Natural killer cell (primary cell): Measurements from ENCODE around the gene BSCL2. TPM values are rescaled to one million over a fixed set of nuclear protein-coding genes. Genes with fewer than 3 reads are reported as not detected.

Experiments used
- ATAC-seq, 3 donors: fragments of 150-1000 bp in 2 of 3; fragments of 200-7000 bp in 1 of 3; cut with Tn5 transposase; 1 replicate in 1 of 3; 2 replicates in 2 of 3; pipeline ENCODE4 v1.10.0; 2021; ENCODE audit warnings: mild to moderate bottlenecking in 2 of 3, moderate library complexity in 2 of 3
- DNase-seq, 2 donors: peaks; one replicate each; pipeline versions ENCODE4 v3.0.0 to v3.0.0-alpha.2; 2013 to 2021; ENCODE audit warnings: mixed read lengths in 1 of 2
- H3K27ac ChIP-seq: one replicate; pipeline ENCODE4 v1.5.1; 2013; ENCODE audit warnings: mild to moderate bottlenecking, low read length
- H3K27me3 ChIP-seq: one replicate; pipeline ENCODE4 v1.6.1; 2013; ENCODE audit warnings: low read length; ENCODE audit not compliant: control insufficient read depth, insufficient read depth
- H3K36me3 ChIP-seq: one replicate; pipeline ENCODE4 v1.6.1; 2013; ENCODE audit warnings: low read length; ENCODE audit not compliant: control insufficient read depth, insufficient read depth
- H3K4me1 ChIP-seq: one replicate; pipeline ENCODE4 v1.6.1; 2013; ENCODE audit warnings: low read length; ENCODE audit not compliant: control insufficient read depth, insufficient read depth
- H3K4me3 ChIP-seq: one replicate; pipeline ENCODE4 v1.5.1; 2013; ENCODE audit warnings: low read length
- H3K9me3 ChIP-seq: one replicate; pipeline ENCODE4 v1.6.1; 2013; ENCODE audit warnings: low read length; ENCODE audit not compliant: control insufficient read depth, insufficient read depth
- H3K27ac Mint-ChIP-seq, 2 donors: one replicate each; pipeline ENCODE4 v1.8.0; 2022; ENCODE audit warnings: mild to moderate bottlenecking in 2 of 2, mixed read lengths in 2 of 2, moderate library complexity in 1 of 2
- H3K27me3 Mint-ChIP-seq, 2 donors: one replicate each; pipeline ENCODE4 v1.8.0; 2022; ENCODE audit warnings: low read depth in 2 of 2, mixed read lengths in 2 of 2
- H3K36me3 Mint-ChIP-seq: one replicate; pipeline ENCODE4 v1.8.0; 2022; ENCODE audit warnings: mixed read lengths
- H3K4me1 Mint-ChIP-seq, 2 donors: one replicate each; pipeline ENCODE4 v1.8.0; 2022; ENCODE audit warnings: mixed read lengths in 2 of 2
- H3K4me3 Mint-ChIP-seq: one replicate; pipeline ENCODE4 v1.8.0; 2022; ENCODE audit warnings: mild to moderate bottlenecking, moderate library complexity, mixed read lengths
- H3K9me3 Mint-ChIP-seq, 2 donors: one replicate each; pipeline ENCODE4 v1.8.0; 2022; ENCODE audit warnings: mixed read lengths in 2 of 2
- CTCF ChIP-seq: fragments of 200-600 bp; IDR thresholded peaks from one replicate; pipeline ENCODE4 v1.8.0; 2022; ENCODE audit warnings: antibody characterized with exemption
- WGBS: methylation state at CpG from one replicate; pipeline ENCODE4 v1.1.7; 2013; ENCODE audit warnings: missing lambda C conversion rate; ENCODE audit not compliant: insufficient coverage; 5-methylcytosine and 5-hydroxymethylcytosine counted together
- intact Hi-C: fragments of 100-400 bp; cut with micrococcal nuclease; formaldehyde crosslinking; loops from one replicate; pipeline ENCODE4 v1.14.2; 2022
- total RNA-seq, 4 donors: library from RNA; stranded (reverse); fragments of 120-200 nt in 1 of 4; gene quantifications; one replicate each; pipeline versions ENCODE4 v1.2.3 to v1.2.4, GENCODE V29; 2013 to 2022

The BSCL2 gene
- total RNA-seq, 3 donors from 2014 or later (not counting 1 experiment from before 2014, with no cell fraction given) = 19.7 to 22.0 (median 21.2) TPM

GRCh38 chr11:62726156-62726914, 19.1 kb upstream of the BSCL2 start:
- Histone ChIP-seq H3K36me3 (peaks cover 39% of the 10 kb centered on the region), H3K4me3 (peak overlapping the region; percentile 91), H3K4me1 (peaks cover 43% of the 10 kb centered on the region), H3K27me3 (no peaks in the 10 kb centered on the region), H3K27ac (peak overlapping the region; percentile 77), H3K9me3 (no peaks in the 10 kb centered on the region)
- peaks cover 54 to 60% of the 10 kb centered on the region in 2 donors for H3K4me1 Mint-ChIP-seq
- no peaks in the 10 kb centered on the region for H3K27me3 Mint-ChIP-seq
- WGBS = 0% methylated on average over 51 of the region's 51 CpGs
- intact Hi-C loops = loop anchor here (2.0 to 5.0 kb wide), 2 partner anchors 59 to 106 kb away; partner anchors contain the start of genes C11orf98, CSKMT, STX5 and TEX54
- no peaks in the 10 kb centered on the region for H3K9me3 Mint-ChIP-seq
- ATAC-seq = no peak
- H3K36me3 Mint-ChIP-seq = peaks cover 25% of the 10 kb centered on the region
- no peak for DNase-seq
- peak overlapping the region; percentile 98 for H3K4me3 Mint-ChIP-seq
- peak overlapping the region; percentile 99 for H3K27ac Mint-ChIP-seq
- no peak for TF ChIP-seq CTCF

- intact Hi-C loops = loop anchor here (2.0 to 5.0 kb wide), 2 partner anchors 58 to 107 kb away; partner anchors contain the start of genes C11orf98, CSKMT, STX5 and TEX54
- Mint-ChIP-seq H3K27ac (peak overlapping the region; percentile 99), H3K4me1 (peaks cover 55 to 60% of the 10 kb centered on the region in 2 donors), H3K27me3 (no peaks in the 10 kb centered on the region), H3K36me3 (peaks cover 31% of the 10 kb centered on the region), H3K9me3 (no peaks in the 10 kb centered on the region), H3K4me3 (peak overlapping the region; percentile 98)
- no peak for DNase-seq
- H3K4me1 ChIP-seq = peaks cover 40% of the 10 kb centered on the region
- no peak for TF ChIP-seq CTCF
- no peaks in the 10 kb centered on the region for H3K9me3 ChIP-seq
- 0% methylated on average over 7 of the region's 7 CpGs for WGBS
- no peak for ATAC-seq
- H3K27me3 ChIP-seq = no peaks in the 10 kb centered on the region
- peak overlapping the region; percentile 91 for H3K4me3 ChIP-seq
- peaks cover 43% of the 10 kb centered on the region for H3K36me3 ChIP-seq
- H3K27ac ChIP-seq = peak overlapping the region; percentile 77
These were observed 18.4 kb upstream of the BSCL2 start for GRCh38 chr11:62725646-62726045.

DNA sequence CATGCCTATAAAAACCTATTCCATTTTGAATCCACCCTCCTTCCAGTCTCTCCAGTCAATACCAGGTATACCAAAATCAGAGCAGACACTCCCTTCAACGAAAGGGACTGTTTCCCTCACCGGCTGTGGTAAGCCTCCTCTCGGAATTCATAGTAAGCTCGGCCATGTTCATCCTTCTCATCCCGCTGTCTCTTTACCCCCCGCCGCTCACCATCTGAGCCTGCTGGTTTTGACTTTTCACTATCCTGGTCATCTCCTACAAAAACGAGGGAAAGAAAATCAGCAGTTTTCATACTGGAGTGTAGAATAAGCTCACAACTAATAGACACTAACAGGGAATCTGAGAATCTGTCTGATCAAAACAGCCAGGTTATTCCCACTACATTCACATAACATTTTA, 16.9 kb upstream of the BSCL2 start:
- H3K4me1 Mint-ChIP-seq = peaks cover 55 to 64% of the 10 kb centered on the region in 2 donors

More for the DNA sequence above, 16.9 kb upstream of the BSCL2 start:
- intact Hi-C loops = no loop called here
- DNase-seq = no peak
- Mint-ChIP-seq H3K36me3 (peaks cover 41% of the 10 kb centered on the region), H3K27ac (peak overlapping the region; percentile 99), H3K4me3 (peak overlapping the region; percentile 98), H3K27me3 (no peaks in the 10 kb centered on the region), H3K9me3 (no peaks in the 10 kb centered on the region)
- no peaks in the 10 kb centered on the region for H3K9me3 ChIP-seq
- peaks cover 26% of the 10 kb centered on the region for H3K4me1 ChIP-seq
- TF ChIP-seq CTCF = no peak
- no peak overlapping the region for H3K27ac ChIP-seq
- 87% methylated on average over 8 of the region's 8 CpGs for WGBS
- no peaks in the 10 kb centered on the region for H3K27me3 ChIP-seq
- peaks cover 54% of the 10 kb centered on the region for H3K36me3 ChIP-seq
- no peak overlapping the region for H3K4me3 ChIP-seq
- ATAC-seq = no peak
